HCT116 (cell line): ENCODE measurements around the gene NEURL1B. TPM values are rescaled to one million over a fixed set of nuclear protein-coding genes. Genes with fewer than 3 reads are reported as not detected.
A peak's percentile ranks its signal among the peaks of the same experiment; 100 is the strongest.

Experiments
- ATAC-seq: fragments of 200-7000 bp; cut with Tn5 transposase; 2 replicates; pipeline ENCODE4 v1.9.1; 2020; ENCODE audit warnings: mild to moderate bottlenecking, moderate library complexity
- BruUV-seq: library from RNA; stranded (reverse); fragments of 400-500 nt; replicated peaks from 2 replicates; lab custom pipeline; 2021; lab: Mats Ljungman, UMichigan
- CTCF ChIA-PET: fragments of 300-600 bp; sonication (Branson Sonifier 250); formaldehyde crosslinking; loops from one replicate; lab custom pipeline; 2021; ENCODE audit warnings: antibody characterized with exemption; lab: Charles Lee
- POLR2A ChIA-PET: fragments of 300-600, 350-600 bp; sonication (Branson Sonifier 250); formaldehyde crosslinking; loops from one replicate; lab custom pipeline; 2021; ENCODE audit warnings: antibody characterized with exemption; lab: Charles Lee
- RAD21 ChIA-PET, 2 experiments: fragments of 300-600 bp; sonication (Branson Sonifier 250); formaldehyde crosslinking; loops; one replicate each; lab custom pipeline; 2023; ENCODE audit warnings: low total read pairs in 2 of 2; ENCODE audit not compliant: uncharacterized antibody in 2 of 2, unreplicated experiment in 2 of 2, low non-redundant PET in 1 of 2; lab: Charles Lee
- DNase-seq: peaks from one replicate; pipeline ENCODE4 v3.0.0-alpha.2; 2010; ENCODE audit warnings: low read depth, low spot score
- H2AFZ ChIP-seq: fragments of 200-600 bp; shearing (Covaris generic), sonication (generic); 2 replicates; pipeline ENCODE4 v1.6.1; 2017; ENCODE audit warnings: low read depth, mixed run types, mixed read lengths, antibody characterized with exemption, low read length; ENCODE audit not compliant: poor library complexity, severe bottlenecking
- H3K27ac ChIP-seq: 2 replicates; pipeline ENCODE4 v1.5.1; 2012; ENCODE audit warnings: low read depth, low read length
- H3K27me3 ChIP-seq: fragments of 200-600 bp; sonication (generic); 2 replicates; pipeline ENCODE4 v1.6.1; 2016; ENCODE audit warnings: mixed run types, low read length, mixed read lengths; ENCODE audit not compliant: insufficient read depth
- H3K36me3 ChIP-seq, 2 experiments: fragments of 200-500 bp in 1 of 2; fragments of 200-600 bp in 1 of 2; sonication (Bioruptor generic) in 1 of 2; sonication (generic) in 1 of 2; 2 replicates each; pipeline versions ENCODE4 v1.5.1 to v1.6.1; 2014 to 2016; ENCODE audit warnings: low read length in 2 of 2, inconsistent platforms in 1 of 2, mixed read lengths in 1 of 2, mixed run types in 1 of 2; ENCODE audit not compliant: insufficient read depth in 2 of 2, control insufficient read depth in 1 of 2
- H3K4me1 ChIP-seq, 2 experiments: fragments of 200-600 bp in 1 of 2; sonication (generic) in 1 of 2; 2 replicates each; pipeline versions ENCODE4 v1.5.1 to v1.6.1; 2012 to 2017; ENCODE audit warnings: low read length in 2 of 2, inconsistent platforms in 1 of 2, mild to moderate bottlenecking in 1 of 2, mixed read lengths in 1 of 2, mixed run types in 1 of 2, moderate library complexity in 1 of 2; ENCODE audit not compliant: insufficient read depth in 2 of 2, control insufficient read depth in 1 of 2
- H3K4me2 ChIP-seq: fragments of 200-600 bp; sonication (generic); 2 replicates; pipeline ENCODE4 v1.6.1; 2017; ENCODE audit warnings: mixed run types, low read length, mixed read lengths
- H3K4me3 ChIP-seq, 2 experiments: fragments of 200-600 bp in 1 of 2; sonication (generic) in 1 of 2; replicated peaks in 1 of 2; 2 replicates each; pipeline ENCODE4 v1.5.1; 2011 to 2016; ENCODE audit warnings: low read length in 2 of 2, control low read depth in 1 of 2, low read depth in 1 of 2, mild to moderate bottlenecking in 1 of 2, mixed read lengths in 1 of 2, mixed run types in 1 of 2
- H3K79me2 ChIP-seq: fragments of 200-600 bp; sonication (generic); 2 replicates; pipeline ENCODE4 v1.6.1; 2017; ENCODE audit warnings: mild to moderate bottlenecking, mixed run types, low read length, moderate library complexity, mixed read lengths; ENCODE audit not compliant: insufficient read depth
- H3K9ac ChIP-seq: fragments of 200-600 bp; sonication (generic); 2 replicates; pipeline ENCODE4 v1.6.1; 2016; ENCODE audit warnings: low read length, mixed read lengths
- H3K9me2 ChIP-seq: fragments of 200-600 bp; sonication (generic), shearing (Covaris generic); 2 replicates; pipeline ENCODE4 v1.6.1; 2017; ENCODE audit warnings: mixed run types, mild to moderate bottlenecking, moderate library complexity; ENCODE audit not compliant: insufficient read depth
- H3K9me3 ChIP-seq, 2 experiments: fragments of 200-500 bp in 1 of 2; fragments of 200-600 bp in 1 of 2; sonication (Bioruptor generic) in 1 of 2; sonication (generic) in 1 of 2; 2 replicates each; pipeline ENCODE4 v1.6.1; 2014 to 2017; ENCODE audit warnings: low read length in 2 of 2, mixed read lengths in 2 of 2, inconsistent platforms in 1 of 2, low read depth in 1 of 2, mild to moderate bottlenecking in 1 of 2, mixed run types in 1 of 2, moderate library complexity in 1 of 2; ENCODE audit not compliant: control insufficient read depth in 1 of 2, insufficient read depth in 1 of 2
- H4K20me1 ChIP-seq: fragments of 200-600 bp; sonication (generic), shearing (Covaris generic); 2 replicates; pipeline ENCODE4 v1.6.1; 2017; ENCODE audit warnings: mixed run types, mild to moderate bottlenecking, moderate library complexity; ENCODE audit not compliant: insufficient read depth
- ATF3 ChIP-seq: IDR thresholded peaks from 2 replicates; pipeline ENCODE4 v1.6.1; 2012
- CBX3 ChIP-seq: IDR thresholded peaks from 2 replicates; pipeline ENCODE4 v1.6.1; 2012; ENCODE audit warnings: low read depth
- CTCF ChIP-seq, 3 experiments: fragments of 200-600 bp in 1 of 3; sonication (generic) in 1 of 3; IDR thresholded peaks in 2 of 3; conservative IDR thresholded peaks in 1 of 3; 2 replicates each; pipeline ENCODE4 v1.5.1; 2012 to 2017; ENCODE audit warnings: low read depth in 2 of 3, low read length in 2 of 3, antibody characterized with exemption in 1 of 3, borderline replicate concordance in 1 of 3, control low read depth in 1 of 3, mild to moderate bottlenecking in 1 of 3, mixed read lengths in 1 of 3, mixed run types in 1 of 3, moderate library complexity in 1 of 3; ENCODE audit not compliant: insufficient read depth in 1 of 3
- EGR1 ChIP-seq: IDR thresholded peaks from 2 replicates; pipeline ENCODE4 v1.6.1; 2012; ENCODE audit warnings: low read depth
- ELF1 ChIP-seq: IDR thresholded peaks from 2 replicates; pipeline ENCODE4 v1.6.1; 2012; ENCODE audit warnings: low read depth, borderline replicate concordance
- EZH2 ChIP-seq: fragments of 200-600 bp; sonication (generic); IDR thresholded peaks from 2 replicates; pipeline ENCODE4 v1.6.1; 2017; ENCODE audit warnings: antibody characterized with exemption, mixed run types
- FOSL1 ChIP-seq: IDR thresholded peaks from 2 replicates; pipeline ENCODE4 v1.6.1; 2012; ENCODE audit warnings: low read depth
- JUND ChIP-seq: IDR thresholded peaks from 2 replicates; pipeline ENCODE4 v1.6.1; 2012
- MAX ChIP-seq: IDR thresholded peaks from 2 replicates; pipeline ENCODE4 v1.6.1; 2012
- POLR2AphosphoS5 ChIP-seq: IDR thresholded peaks from 2 replicates; pipeline ENCODE4 v1.6.1; 2011; ENCODE audit warnings: mild to moderate bottlenecking, low read depth, low read length, moderate library complexity
- RAD21 ChIP-seq: IDR thresholded peaks from 2 replicates; pipeline ENCODE4 v1.6.1; 2012; ENCODE audit warnings: low read depth, mild to moderate bottlenecking
- SIN3A ChIP-seq: IDR thresholded peaks from 2 replicates; pipeline ENCODE4 v1.6.1; 2012; ENCODE audit warnings: low read depth
- SP1 ChIP-seq: IDR thresholded peaks from 2 replicates; pipeline ENCODE4 v1.6.1; 2012; ENCODE audit warnings: low read depth
- SRF ChIP-seq: IDR thresholded peaks from 2 replicates; pipeline ENCODE4 v1.6.1; 2012; ENCODE audit warnings: low read depth
- TCF7L2 ChIP-seq: IDR thresholded peaks from 2 replicates; pipeline ENCODE4 v1.7.0; 2011; ENCODE audit warnings: borderline replicate concordance, inconsistent platforms; ENCODE audit not compliant: insufficient read depth, insufficient read length; ENCODE audit errors: extremely low read depth
- YY1 ChIP-seq: IDR thresholded peaks from 2 replicates; pipeline ENCODE4 v1.6.1; 2011; ENCODE audit warnings: low read length, low read depth, moderate library complexity, mild to moderate bottlenecking; ENCODE audit not compliant: insufficient replicate concordance; ENCODE audit errors: extremely low read depth
- ZNF274 ChIP-seq: fragments of 200-500 bp; sonication (Bioruptor generic); IDR thresholded peaks from 2 replicates; pipeline ENCODE4 v1.6.1; 2014; ENCODE audit warnings: mild to moderate bottlenecking, low read depth, low read length, inconsistent platforms
- intact Hi-C: fragments of 100-400 bp; cut with micrococcal nuclease; formaldehyde crosslinking; loops from 2 replicates; pipeline ENCODE4 v1.10.0; 2022
- total RNA-seq: library from RNA; stranded (reverse); gene quantifications from one replicate; pipeline ENCODE4 v1.2.1, GENCODE V29; 2021; ENCODE audit not compliant: unreplicated experiment
- TF ChIP-seq, protein P1 (sequence below): IDR thresholded peaks from 2 replicates; pipeline ENCODE4 v1.6.1; 2011; ENCODE audit warnings: mild to moderate bottlenecking, low read length, moderate library complexity; ENCODE audit not compliant: insufficient replicate concordance; ENCODE audit errors: extremely low read depth

NEURL1B gene
- total RNA-seq, 1 experiment from 2014 or later = 5.8 TPM

DNA sequence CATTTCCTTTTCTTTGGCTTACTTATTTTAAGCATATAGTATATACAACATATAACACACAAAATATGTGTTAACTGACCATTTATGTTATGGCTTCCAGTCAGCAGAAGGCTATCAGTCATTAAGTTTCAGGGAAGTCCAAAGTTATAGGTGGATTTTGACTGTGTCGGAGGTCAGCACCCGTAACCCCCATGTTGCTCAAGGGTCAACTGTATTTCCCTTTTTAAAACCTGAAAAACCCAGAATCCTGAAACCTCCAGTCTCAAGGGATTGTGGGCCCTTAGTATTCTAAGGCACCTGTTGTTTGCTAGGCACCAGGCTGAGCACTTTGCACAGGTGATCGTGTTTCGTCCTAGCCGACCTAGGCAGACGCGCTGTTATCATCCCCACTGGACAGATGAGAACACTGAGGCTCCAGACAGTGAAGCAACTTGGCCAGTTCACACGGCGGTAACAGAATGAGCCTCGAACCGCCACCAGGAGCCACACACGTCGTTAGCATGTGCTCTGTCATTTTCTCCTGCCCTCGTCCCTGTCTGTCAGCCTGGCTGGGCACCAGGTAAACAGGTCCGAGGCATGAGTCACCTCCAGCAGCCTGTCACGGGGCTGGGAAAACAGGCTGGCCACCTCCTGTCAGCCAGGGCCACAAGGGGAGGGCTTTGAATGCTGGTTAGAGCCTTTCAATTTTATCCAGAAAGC lies 90.1 kb downstream of the NEURL1B start (continued):
- no peak for TF ChIP-seq YY1
- TF ChIP-seq POLR2AphosphoS5 = 0 out of 2 replicates have a peak, but pooled peaks have one; percentile 15

DNA sequence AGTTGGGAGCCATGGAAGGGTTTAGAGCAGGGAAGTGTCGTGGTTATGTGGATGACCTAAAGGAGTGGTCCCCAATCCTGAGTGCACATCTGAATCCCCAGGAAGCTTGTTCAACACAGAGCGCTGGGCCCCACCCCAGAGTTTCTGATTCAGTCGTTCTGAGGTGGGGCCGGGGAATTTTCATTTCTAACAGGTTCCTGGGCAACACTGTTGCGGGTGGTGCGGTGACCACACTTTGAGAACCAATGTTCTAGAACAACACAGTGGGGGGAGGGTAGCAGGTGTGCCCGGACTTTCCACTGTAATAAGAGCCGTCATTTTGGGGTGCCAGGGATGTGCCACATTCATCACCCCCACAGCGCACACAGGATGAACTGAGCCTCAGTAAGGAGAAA lies 90.6 kb downstream of the NEURL1B start:
- Histone ChIP-seq H3K27ac (no peak overlapping the region), H2AFZ (no peak overlapping the region), H3K79me2 (no peaks in the 10 kb centered on the region), H3K4me1 (peaks cover 3 to 16% of the 10 kb centered on the region in 2 experiments; a peak in 3 of 4 replicates), H3K9me2 (no peaks in the 10 kb centered on the region), H3K4me2 (peak overlapping the region; percentile 44), H3K36me3 (no peaks in the 10 kb centered on the region), H3K27me3 (no peaks in the 10 kb centered on the region), H4K20me1 (no peaks in the 10 kb centered on the region), H3K9me3 (no peaks in the 10 kb centered on the region), H3K9ac (no peak overlapping the region), H3K4me3 (no peak overlapping the region)
- DNase-seq (no peak), ATAC-seq (no peak)
- ChIA-PET CTCF (no interaction called here), POLR2A (no interaction called here), RAD21 (no interaction called here)
- TF ChIP-seq, protein P1, sequence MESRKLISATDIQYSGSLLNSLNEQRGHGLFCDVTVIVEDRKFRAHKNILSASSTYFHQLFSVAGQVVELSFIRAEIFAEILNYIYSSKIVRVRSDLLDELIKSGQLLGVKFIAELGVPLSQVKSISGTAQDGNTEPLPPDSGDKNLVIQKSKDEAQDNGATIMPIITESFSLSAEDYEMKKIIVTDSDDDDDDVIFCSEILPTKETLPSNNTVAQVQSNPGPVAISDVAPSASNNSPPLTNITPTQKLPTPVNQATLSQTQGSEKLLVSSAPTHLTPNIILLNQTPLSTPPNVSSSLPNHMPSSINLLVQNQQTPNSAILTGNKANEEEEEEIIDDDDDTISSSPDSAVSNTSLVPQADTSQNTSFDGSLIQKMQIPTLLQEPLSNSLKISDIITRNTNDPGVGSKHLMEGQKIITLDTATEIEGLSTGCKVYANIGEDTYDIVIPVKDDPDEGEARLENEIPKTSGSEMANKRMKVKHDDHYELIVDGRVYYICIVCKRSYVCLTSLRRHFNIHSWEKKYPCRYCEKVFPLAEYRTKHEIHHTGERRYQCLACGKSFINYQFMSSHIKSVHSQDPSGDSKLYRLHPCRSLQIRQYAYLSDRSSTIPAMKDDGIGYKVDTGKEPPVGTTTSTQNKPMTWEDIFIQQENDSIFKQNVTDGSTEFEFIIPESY = no peak
- no peak for TF ChIP-seq RAD21
- TF ChIP-seq ELF1 = no peak
- no peak for TF ChIP-seq FOSL1
- no peak for TF ChIP-seq SRF
- no peak for TF ChIP-seq SIN3A
- no peak for TF ChIP-seq JUND
- TF ChIP-seq ZNF274 = no peak
- no peak for TF ChIP-seq ATF3
- TF ChIP-seq EGR1 = no peak
- TF ChIP-seq EZH2 = no peak
- no peak for TF ChIP-seq MAX
- TF ChIP-seq CTCF (IDR thresholded peaks at IDR 0.05 in 2 of 3, conservative IDR thresholded peaks at IDR 0.05 in 1 of 3; ENCODE audit: borderline replicate concordance in 1 of 3, insufficient read depth in 1 of 3, low read depth in 2 of 3, low read length in 2 of 3) = no peak
- TF ChIP-seq POLR2AphosphoS5 = no peak
- TF ChIP-seq YY1 = no peak
- TF ChIP-seq TCF7L2 = no peak
- TF ChIP-seq SP1 = no peak
- no peak for TF ChIP-seq CBX3
- BruUV-seq = no TSS peak
- intact Hi-C loops = no loop called here
